H9 (cell line): ENCODE data around the gene PDE12. TPM values are rescaled to one million over a fixed set of nuclear protein-coding genes. Genes with fewer than 3 reads are reported as not detected.

Experiments
- DNase-seq: peaks from one replicate; pipeline ENCODE4 v3.0.0-alpha.2; 2017
- H2AFZ ChIP-seq: one replicate; pipeline ENCODE4 v1.6.1; 2013; ENCODE audit warnings: mild to moderate bottlenecking, low read length, control low read depth, moderate library complexity
- H2AK5ac ChIP-seq: 2 replicates; pipeline ENCODE4 v1.6.1; 2013; ENCODE audit warnings: low read length, control low read depth, mixed read lengths; ENCODE audit not compliant: insufficient read length
- H2BK120ac ChIP-seq: one replicate; pipeline ENCODE4 v1.6.1; 2013; ENCODE audit warnings: low read depth, mild to moderate bottlenecking, low read length, control low read depth, inconsistent platforms; ENCODE audit not compliant: poor library complexity, severe bottlenecking
- H2BK12ac ChIP-seq: 2 replicates; pipeline ENCODE4 v1.6.1; 2013; ENCODE audit warnings: low read length, control low read depth, mixed read lengths, low read depth; ENCODE audit not compliant: insufficient read length
- H2BK15ac ChIP-seq: 2 replicates; pipeline ENCODE4 v1.6.1; 2013; ENCODE audit warnings: low read depth, low read length, control low read depth
- H2BK20ac ChIP-seq: one replicate; pipeline ENCODE4 v1.6.1; 2013; ENCODE audit warnings: low read depth, mild to moderate bottlenecking, low read length, control low read depth, inconsistent platforms; ENCODE audit not compliant: poor library complexity, severe bottlenecking
- H2BK5ac ChIP-seq: 2 replicates; pipeline ENCODE4 v1.6.1; 2013; ENCODE audit warnings: low read length, control low read depth, mixed read lengths; ENCODE audit not compliant: insufficient read length
- H3K14ac ChIP-seq: 2 replicates; pipeline ENCODE4 v1.6.1; 2013; ENCODE audit warnings: low read length, control low read depth; ENCODE audit not compliant: insufficient read depth
- H3K18ac ChIP-seq: 2 replicates; pipeline ENCODE4 v1.6.1; 2013; ENCODE audit warnings: low read depth, mild to moderate bottlenecking, mixed read lengths, low read length, control low read depth; ENCODE audit not compliant: insufficient read length
- H3K23ac ChIP-seq: 2 replicates; pipeline ENCODE4 v1.6.1; 2013; ENCODE audit warnings: low read length, control low read depth, mixed read lengths, low read depth; ENCODE audit not compliant: insufficient read length
- H3K23me2 ChIP-seq: 2 replicates; pipeline ENCODE4 v1.6.1; 2013; ENCODE audit warnings: low read depth, mild to moderate bottlenecking, mixed read lengths, low read length, control low read depth; ENCODE audit not compliant: insufficient read length, poor library complexity, severe bottlenecking
- H3K27ac ChIP-seq: 2 replicates; pipeline ENCODE4 v1.5.1; 2013; ENCODE audit warnings: low read length, control low read depth, mixed read lengths, low read depth; ENCODE audit not compliant: insufficient read length
- H3K27me3 ChIP-seq: 2 replicates; pipeline ENCODE4 v1.6.1; 2013; ENCODE audit warnings: low read length, control low read depth, inconsistent platforms; ENCODE audit not compliant: insufficient read depth
- H3K4ac ChIP-seq: 2 replicates; pipeline ENCODE4 v1.6.1; 2013; ENCODE audit warnings: low read depth, mild to moderate bottlenecking, control low read depth, inconsistent platforms, low read length, moderate library complexity
- H3K4me1 ChIP-seq: 2 replicates; pipeline ENCODE4 v1.6.1; 2013; ENCODE audit warnings: low read length, control low read depth, inconsistent platforms; ENCODE audit not compliant: insufficient read depth
- H3K4me2 ChIP-seq: 2 replicates; pipeline ENCODE4 v1.6.1; 2013; ENCODE audit warnings: low read length, control low read depth, mixed read lengths; ENCODE audit not compliant: insufficient read length, insufficient read depth
- H3K56ac ChIP-seq: 2 replicates; pipeline ENCODE4 v1.6.1; 2013; ENCODE audit warnings: low read depth, mild to moderate bottlenecking, mixed read lengths, low read length, control low read depth; ENCODE audit not compliant: insufficient read length
- H3K79me1 ChIP-seq: 2 replicates; pipeline ENCODE4 v1.6.1; 2013; ENCODE audit warnings: low read depth, mild to moderate bottlenecking, moderate library complexity, low read length, control low read depth, inconsistent platforms; ENCODE audit not compliant: insufficient read depth, poor library complexity, severe bottlenecking
- H3K79me2 ChIP-seq: 2 replicates; pipeline ENCODE4 v1.6.1; 2013; ENCODE audit warnings: low read length, control low read depth, inconsistent platforms; ENCODE audit not compliant: insufficient read depth
- H3K9ac ChIP-seq: 2 replicates; pipeline ENCODE4 v1.6.1; 2013; ENCODE audit warnings: low read length, control low read depth, mixed read lengths; ENCODE audit not compliant: insufficient read length; ENCODE audit errors: extremely low read depth
- H3K9me3 ChIP-seq: one replicate; pipeline ENCODE4 v1.6.1; 2013; ENCODE audit warnings: low read depth, low read length, inconsistent platforms; ENCODE audit not compliant: control insufficient read depth
- H3T11ph ChIP-seq: one replicate; pipeline ENCODE4 v1.6.1; 2013; ENCODE audit warnings: mild to moderate bottlenecking, low read length, control low read depth, inconsistent platforms
- H4K20me1 ChIP-seq: one replicate; pipeline ENCODE4 v1.6.1; 2013; ENCODE audit not compliant: control insufficient read depth, insufficient read length, insufficient read depth
- H4K5ac ChIP-seq: 2 replicates; pipeline ENCODE4 v1.6.1; 2013; ENCODE audit warnings: low read depth, mild to moderate bottlenecking, mixed read lengths, low read length, control low read depth; ENCODE audit not compliant: insufficient read length
- H4K8ac ChIP-seq: replicated peaks from 2 replicates; pipeline ENCODE4 v1.6.1; 2013; ENCODE audit warnings: low read length, control low read depth, mixed read lengths, low read depth; ENCODE audit not compliant: insufficient read length
- H4K91ac ChIP-seq: 2 replicates; pipeline ENCODE4 v1.6.1; 2013; ENCODE audit warnings: low read depth, mild to moderate bottlenecking, moderate library complexity, mixed read lengths, low read length, control low read depth; ENCODE audit not compliant: insufficient read length
- H3K27ac Mint-ChIP-seq, 3 experiments: 2 replicates in 2 of 3; 3 replicates in 1 of 3; pipeline ENCODE4 v1.8.0; 2020 to 2021; ENCODE audit warnings: mixed read lengths in 3 of 3, mild to moderate bottlenecking in 1 of 3, moderate library complexity in 1 of 3
- H3K27me3 Mint-ChIP-seq: 2 replicates; pipeline ENCODE4 v1.8.0; 2021; ENCODE audit warnings: low read depth, mild to moderate bottlenecking, moderate library complexity, mixed read lengths
- H3K36me3 Mint-ChIP-seq, 3 experiments: 2 replicates in 2 of 3; 3 replicates in 1 of 3; pipeline ENCODE4 v1.8.0; 2020 to 2021; ENCODE audit warnings: low read depth in 3 of 3, mixed read lengths in 3 of 3; ENCODE audit not compliant: insufficient read depth in 1 of 3
- H3K4me1 Mint-ChIP-seq, 2 experiments: 2 replicates each; pipeline ENCODE4 v1.8.0; 2020; ENCODE audit warnings: mixed read lengths in 2 of 2
- H3K4me3 Mint-ChIP-seq, 2 experiments: 2 replicates in 1 of 2; 3 replicates in 1 of 2; pipeline ENCODE4 v1.8.0; 2020 to 2021; ENCODE audit warnings: mild to moderate bottlenecking in 2 of 2, mixed read lengths in 2 of 2, moderate library complexity in 1 of 2
- H3K9me3 Mint-ChIP-seq, 2 experiments: 2 replicates in 1 of 2; 3 replicates in 1 of 2; pipeline ENCODE4 v1.8.0; 2020; ENCODE audit warnings: mild to moderate bottlenecking in 2 of 2, mixed read lengths in 2 of 2, moderate library complexity in 1 of 2
- WGBS: extraction: QIAGEN DNeasy Blood & Tissue Kit; methylation state at CpG from one replicate; pipeline ENCODE4 v1.1.7; 2013; ENCODE audit warnings: missing lambda C conversion rate, low lambda C conversion rate, mixed read lengths; ENCODE audit not compliant: insufficient read length; ENCODE audit errors: extremely low coverage; 5-methylcytosine and 5-hydroxymethylcytosine counted together
- total RNA-seq: library from RNA; stranded (reverse); gene quantifications from 2 replicates; pipeline ENCODE4 v1.2.1, GENCODE V29; 2021
- TF ChIP-seq, protein P1 (sequence below): fragments of 200-600 bp; sonication (generic); conservative IDR thresholded peaks from 3 replicates; pipeline ENCODE4 v1.8.0; 2021; ENCODE audit warnings: antibody characterized with exemption, mild to moderate bottlenecking

PDE12 gene
- total RNA-seq, 1 experiment from 2014 or later: 18.9 TPM

DNA sequence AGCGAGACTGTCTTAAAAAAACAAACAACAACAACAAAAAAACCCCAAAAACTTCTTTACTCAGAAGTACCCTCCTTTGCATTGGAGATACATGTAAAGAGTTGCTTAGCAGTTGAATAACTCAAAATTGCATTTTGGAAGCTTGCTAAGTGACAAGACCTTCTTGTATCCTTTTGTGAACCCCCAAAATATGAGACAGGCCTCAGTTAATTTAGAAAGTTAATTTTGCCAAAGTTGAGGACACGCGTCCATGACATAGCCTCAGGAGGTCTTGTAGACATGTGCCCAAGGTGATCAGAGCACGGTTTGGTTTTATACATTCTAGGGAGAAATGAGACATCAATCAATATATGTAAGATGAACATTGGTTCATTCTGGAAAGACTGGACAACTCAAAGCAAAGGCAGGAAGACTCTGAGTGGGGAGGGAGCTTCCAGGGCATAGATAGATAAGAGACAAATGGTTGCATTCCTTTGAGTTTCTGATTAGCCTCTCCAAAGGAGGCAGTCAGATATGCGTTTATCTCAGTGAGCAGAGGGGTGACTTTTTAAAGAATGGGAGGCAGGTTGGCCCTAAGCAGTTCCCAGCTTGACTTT is 42.8 kb downstream of the PDE12 start:
- peak overlapping the region in 1 of 3 experiments; percentile 3; a peak in 3 of 7 replicates for H3K27ac Mint-ChIP-seq
- H2BK5ac ChIP-seq: no peak overlapping the region

More for the DNA sequence above, 42.8 kb downstream of the PDE12 start:
- H2BK20ac ChIP-seq: no peak overlapping the region
- no peak overlapping the region for H3K9ac ChIP-seq
- WGBS: no CpG with 5 or more reads among the region's 5 CpGs
- H4K8ac ChIP-seq: no peak overlapping the region
- H3K27me3 ChIP-seq: no peaks in the 10 kb centered on the region
- no peak overlapping the region for H2BK12ac ChIP-seq
- TF ChIP-seq, protein P1, sequence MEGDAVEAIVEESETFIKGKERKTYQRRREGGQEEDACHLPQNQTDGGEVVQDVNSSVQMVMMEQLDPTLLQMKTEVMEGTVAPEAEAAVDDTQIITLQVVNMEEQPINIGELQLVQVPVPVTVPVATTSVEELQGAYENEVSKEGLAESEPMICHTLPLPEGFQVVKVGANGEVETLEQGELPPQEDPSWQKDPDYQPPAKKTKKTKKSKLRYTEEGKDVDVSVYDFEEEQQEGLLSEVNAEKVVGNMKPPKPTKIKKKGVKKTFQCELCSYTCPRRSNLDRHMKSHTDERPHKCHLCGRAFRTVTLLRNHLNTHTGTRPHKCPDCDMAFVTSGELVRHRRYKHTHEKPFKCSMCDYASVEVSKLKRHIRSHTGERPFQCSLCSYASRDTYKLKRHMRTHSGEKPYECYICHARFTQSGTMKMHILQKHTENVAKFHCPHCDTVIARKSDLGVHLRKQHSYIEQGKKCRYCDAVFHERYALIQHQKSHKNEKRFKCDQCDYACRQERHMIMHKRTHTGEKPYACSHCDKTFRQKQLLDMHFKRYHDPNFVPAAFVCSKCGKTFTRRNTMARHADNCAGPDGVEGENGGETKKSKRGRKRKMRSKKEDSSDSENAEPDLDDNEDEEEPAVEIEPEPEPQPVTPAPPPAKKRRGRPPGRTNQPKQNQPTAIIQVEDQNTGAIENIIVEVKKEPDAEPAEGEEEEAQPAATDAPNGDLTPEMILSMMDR: no peak
- no peak overlapping the region for H4K5ac ChIP-seq
- H2AK5ac ChIP-seq: no peak overlapping the region
- peak overlapping the region; percentile 96 to 99 for H3K4me3 Mint-ChIP-seq
- no peaks in the 10 kb centered on the region for H4K20me1 ChIP-seq
- no peak for DNase-seq
- H3T11ph ChIP-seq: no peak overlapping the region
- no peak overlapping the region for H3K27ac ChIP-seq
- peaks cover 2 to 16% (median 13%) of the 10 kb centered on the region in 3 experiments for H3K36me3 Mint-ChIP-seq
- no peak overlapping the region for H4K91ac ChIP-seq
- H3K14ac ChIP-seq: no peak overlapping the region
- peaks cover 15% of the 10 kb centered on the region; the same call in 1 of the 2 replicates for H3K79me2 ChIP-seq
- H3K9me3 Mint-ChIP-seq: peaks cover 0 to 3% of the 10 kb centered on the region in 2 experiments; a peak in 2 of 5 replicates
- no peaks in the 10 kb centered on the region for H3K27me3 Mint-ChIP-seq
- peaks cover 21 to 29% of the 10 kb centered on the region in 2 experiments for H3K4me1 Mint-ChIP-seq
- no peak overlapping the region for H2BK120ac ChIP-seq
- H3K9me3 ChIP-seq: no peaks in the 10 kb centered on the region
- H3K23me2 ChIP-seq: no peaks in the 10 kb centered on the region
- H3K23ac ChIP-seq: no peak overlapping the region
- no peak overlapping the region for H2AFZ ChIP-seq
- H3K4me2 ChIP-seq: peak overlapping the region; percentile 66
- H3K56ac ChIP-seq: no peak overlapping the region
- no peak overlapping the region for H3K4ac ChIP-seq
- H2BK15ac ChIP-seq: no peak overlapping the region
- H3K4me1 ChIP-seq: no peaks in the 10 kb centered on the region
- no peaks in the 10 kb centered on the region for H3K79me1 ChIP-seq
- no peak overlapping the region for H3K18ac ChIP-seq
